RKO (cell line): ENCODE results near the gene ARV1.
"Not testable (repeated sequence)": the region's sequence is repeated elsewhere in the genome, so short reads cannot be mapped to it uniquely, and the experiment has no call there.

Experiments
- DNase-seq: peaks from one replicate; pipeline ENCODE4 v3.0.0-alpha.2; 2016; ENCODE audit warnings: low spot score

ARV1 gene

GRCh38 chr1:231044588-231044987 lies 65.7 kb downstream of the ARV1 start:
- no peak for DNase-seq

DNA sequence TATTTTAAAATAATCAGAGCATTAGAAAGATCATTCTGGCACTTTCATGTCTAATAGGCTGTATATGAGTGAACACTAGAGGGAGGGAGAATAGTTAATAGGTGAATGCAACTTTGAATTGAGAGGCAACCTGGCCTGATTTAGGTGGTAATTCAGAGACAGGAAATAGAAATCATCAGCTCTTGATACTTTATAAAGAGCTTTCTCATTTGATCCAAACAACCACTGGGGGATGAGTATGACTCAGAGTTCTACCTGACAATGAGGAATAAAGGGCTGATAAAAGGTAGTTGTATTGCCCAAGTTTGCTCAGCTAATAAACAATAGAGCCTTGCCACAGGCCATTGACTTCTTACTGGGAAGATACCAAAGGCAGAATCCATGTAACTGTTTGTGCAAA lies 66.4 kb downstream of the ARV1 start:
- DNase-seq, result no peak

- DNase-seq, result not testable (repeated sequence)
These were observed 67.2 kb downstream of the ARV1 start for GRCh38 chr1:231045921-231046729.

DNA sequence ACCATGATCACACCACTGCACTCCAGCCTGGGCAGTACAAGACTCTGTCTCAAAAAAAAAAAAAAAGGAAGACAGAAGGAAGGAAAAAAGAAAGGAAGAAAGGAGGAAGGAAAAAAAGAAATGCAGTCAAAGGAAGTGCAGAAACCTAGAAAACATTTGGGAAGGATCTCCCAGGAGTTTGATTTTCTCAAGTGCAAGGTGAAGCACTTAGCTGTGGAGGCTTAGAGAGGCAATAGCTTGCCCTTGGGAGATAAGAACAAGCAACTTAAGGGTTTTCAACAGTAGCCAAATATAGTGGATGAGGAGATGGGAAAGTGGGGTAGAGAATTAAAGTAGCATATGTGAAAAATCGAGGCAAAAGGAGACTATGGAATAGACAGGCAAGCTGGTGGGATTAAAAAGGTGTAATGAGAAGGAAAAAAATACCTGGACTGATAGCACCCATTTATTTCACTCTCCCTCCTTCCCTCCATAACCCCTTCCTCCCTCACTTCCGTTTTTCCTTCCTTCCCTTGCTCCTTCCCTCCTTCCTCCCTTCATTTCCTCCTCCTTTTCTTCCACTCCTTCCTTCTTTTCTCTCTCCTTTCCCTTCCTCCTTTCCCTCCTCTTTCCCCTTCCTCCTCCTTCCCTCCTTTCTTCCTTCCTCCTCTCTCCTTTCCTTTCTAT lies 68.0 kb downstream of the ARV1 start:
- DNase-seq, result no peak

GRCh38 chr1:231047529-231047928 lies 68.6 kb downstream of the ARV1 start:
- not testable (repeated sequence) for DNase-seq

DNA sequence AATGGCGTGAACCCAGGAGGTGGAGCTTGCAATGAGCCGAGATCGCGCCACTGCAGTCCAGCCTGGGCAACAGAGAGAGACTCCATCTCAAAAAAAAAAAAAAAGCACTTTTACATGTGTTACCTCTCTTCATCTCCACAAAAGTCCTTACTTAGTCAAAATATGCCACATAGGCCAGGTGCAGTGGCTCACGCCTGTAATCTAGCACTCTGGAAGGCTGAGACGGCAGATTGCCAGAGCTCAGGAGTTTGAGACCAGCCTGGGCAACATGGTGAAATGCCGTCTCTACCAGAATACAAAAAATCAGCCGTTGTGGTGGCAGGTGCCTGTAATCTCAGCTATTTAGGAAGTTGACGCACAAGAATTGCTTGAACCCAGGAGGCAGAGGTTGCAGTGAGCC lies 69.5 kb downstream of the ARV1 start:
- DNase-seq, result not testable (repeated sequence)

GRCh38 chr1:231049121-231049979 lies 70.5 kb downstream of the ARV1 start:
- DNase-seq, result no peak
